Vagina (tissue), 2 donors: Measurements from ENCODE around the gene TTC32.

Source experiments
- CTCF ChIP-seq, 3 experiments: fragments of 450-650 bp in 2 of 3; fragments of 200-600 bp in 1 of 3; sonication (generic) in 1 of 3; IDR thresholded peaks; one replicate each; pipeline ENCODE4 v1.5.1; 2017 to 2019; ENCODE audit warnings: antibody characterized with exemption in 3 of 3, mild to moderate bottlenecking in 2 of 3, moderate library complexity in 2 of 3
- POLR2A ChIP-seq, 2 donors: fragments of 450-650 bp; IDR thresholded peaks; one replicate each; pipeline ENCODE4 v1.6.1; 2017; ENCODE audit warnings: antibody characterized with exemption in 2 of 2, mild to moderate bottlenecking in 2 of 2, moderate library complexity in 2 of 2
- POLR2AphosphoS5 ChIP-seq, 2 donors: sonication (generic); formaldehyde crosslinking; IDR thresholded peaks; one replicate each; pipeline ENCODE4 v1.9.0; 2017; ENCODE audit warnings: antibody characterized with exemption in 2 of 2, mild to moderate bottlenecking in 2 of 2, low read depth in 1 of 2; ENCODE audit not compliant: insufficient read depth in 1 of 2

- TF ChIP-seq CTCF (IDR thresholded peaks at IDR 0.05) (no peak), POLR2A (IDR thresholded peaks at IDR 0.05) (no peak), POLR2AphosphoS5 (IDR thresholded peaks at IDR 0.05; ENCODE audit: insufficient read depth in 1 of 2, low read depth in 1 of 2) (no peak)
Measured at GRCh38 chr2:19847486-19847885, 54.3 kb downstream of the TTC32 start.
